ENCODE measurements around the gene VPS18.

GRCh38 chr15:40914013-40914412 lies 19.8 kb downstream of the VPS18 start:
- TF ChIP-seq, protein P1, sequence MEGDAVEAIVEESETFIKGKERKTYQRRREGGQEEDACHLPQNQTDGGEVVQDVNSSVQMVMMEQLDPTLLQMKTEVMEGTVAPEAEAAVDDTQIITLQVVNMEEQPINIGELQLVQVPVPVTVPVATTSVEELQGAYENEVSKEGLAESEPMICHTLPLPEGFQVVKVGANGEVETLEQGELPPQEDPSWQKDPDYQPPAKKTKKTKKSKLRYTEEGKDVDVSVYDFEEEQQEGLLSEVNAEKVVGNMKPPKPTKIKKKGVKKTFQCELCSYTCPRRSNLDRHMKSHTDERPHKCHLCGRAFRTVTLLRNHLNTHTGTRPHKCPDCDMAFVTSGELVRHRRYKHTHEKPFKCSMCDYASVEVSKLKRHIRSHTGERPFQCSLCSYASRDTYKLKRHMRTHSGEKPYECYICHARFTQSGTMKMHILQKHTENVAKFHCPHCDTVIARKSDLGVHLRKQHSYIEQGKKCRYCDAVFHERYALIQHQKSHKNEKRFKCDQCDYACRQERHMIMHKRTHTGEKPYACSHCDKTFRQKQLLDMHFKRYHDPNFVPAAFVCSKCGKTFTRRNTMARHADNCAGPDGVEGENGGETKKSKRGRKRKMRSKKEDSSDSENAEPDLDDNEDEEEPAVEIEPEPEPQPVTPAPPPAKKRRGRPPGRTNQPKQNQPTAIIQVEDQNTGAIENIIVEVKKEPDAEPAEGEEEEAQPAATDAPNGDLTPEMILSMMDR (IDR thresholded peaks at IDR 0.05; ENCODE audit: low read depth, low read length, poor library complexity, severe bottlenecking) = no peak
- no peak for TF ChIP-seq EZH2phosphoT487 (IDR thresholded peaks at IDR 0.05; ENCODE audit: borderline replicate concordance, low read length)

Measured in DOHH2 (cell line).